Omental fat pad (tissue), 4 donors: ENCODE results near the gene TPP1. TPM values are rescaled to one million over a fixed set of nuclear protein-coding genes. Genes with fewer than 3 reads are reported as not detected.
A peak's percentile ranks its signal among the peaks of the same experiment; 100 is the strongest.

Source experiments
- ATAC-seq: fragments of 150-250 bp; one replicate; pipeline ENCODE4 v1.9.1; 2016; ENCODE audit warnings: mild to moderate bottlenecking, moderate library complexity; ENCODE audit not compliant: low FRiP score
- DNase-seq: peaks from one replicate; pipeline ENCODE4 v3.0.0-alpha.2; 2019; ENCODE audit warnings: low spot score
- CTCF ChIP-seq, 3 donors: fragments of 450-650 bp; IDR thresholded peaks; one replicate each; pipeline ENCODE4 v1.5.1; 2016 to 2017; ENCODE audit warnings: antibody characterized with exemption in 3 of 3, mild to moderate bottlenecking in 3 of 3, moderate library complexity in 2 of 3
- total RNA-seq, 4 donors: library from RNA; depleted of rRNA; stranded (reverse); fragments of >200 nt; gene quantifications; one replicate each; pipeline ENCODE4 v1.1.0, GENCODE V29; 2016

TPP1 gene
- total RNA-seq, 4 donors from 2014 or later: 73.8 to 95.0 (median 83.9) TPM

- ATAC-seq: no peak
- no peak for DNase-seq
- TF ChIP-seq CTCF (IDR thresholded peaks at IDR 0.05): no peak
These were observed 42.5 kb downstream of the TPP1 start for GRCh38 chr11:6576471-6577373.

- no peak for TF ChIP-seq CTCF (IDR thresholded peaks at IDR 0.05)
- no peak for DNase-seq
- ATAC-seq: no peak
These were observed 44.2 kb downstream of the TPP1 start for GRCh38 chr11:6574816-6575715.

GRCh38 chr11:6572215-6572614 is 47.0 kb downstream of the TPP1 start:
- peak; percentile 85 for ATAC-seq
- TF ChIP-seq CTCF (IDR thresholded peaks at IDR 0.05): no peak
- no peak for DNase-seq

- no peak for TF ChIP-seq CTCF (IDR thresholded peaks at IDR 0.05)
- ATAC-seq (no peak), DNase-seq (no peak)
These were observed 47.7 kb downstream of the TPP1 start for GRCh38 chr11:6571434-6572008.

- DNase-seq (no peak), ATAC-seq (no peak)
- no peak for TF ChIP-seq CTCF (IDR thresholded peaks at IDR 0.05)
These were observed 48.4 kb downstream of the TPP1 start for GRCh38 chr11:6570691-6571427.

- ATAC-seq (no peak), DNase-seq (no peak)
- TF ChIP-seq CTCF (IDR thresholded peaks at IDR 0.05): no peak
These were observed 49.5 kb downstream of the TPP1 start for GRCh38 chr11:6569706-6570105.
